ENCODE data around the gene GP5. TPM values are rescaled to one million over a fixed set of nuclear protein-coding genes. Genes with fewer than 3 reads are reported as not detected.

GP5 gene
- total and polyA plus RNA-seq, 9 of the 15 experiments (the other 6 are each of a cell fraction or from before 2014, with no cell fraction given), result 0.03 to 0.04 (median 0.04) TPM; not detected in 6

GRCh38 chr3:194354315-194354714, 44.8 kb downstream of the GP5 start (continued):
- TF ChIP-seq BCLAF1 (IDR thresholded peaks at IDR 0.05; ENCODE audit: borderline replicate concordance in 1 of 2, control insufficient read depth in 1 of 2, low read depth in 2 of 2, low read length in 1 of 2) (no peak), MLLT1 (IDR thresholded peaks at IDR 0.05) (no peak), KDM2B (CRISPR knock-in tag; IDR thresholded peaks at IDR 0.05) (no peak)

GRCh38 chr3:194352667-194353246, 46.3 kb downstream of the GP5 start:
- Histone ChIP-seq H3K27me3 (ENCODE audit: control insufficient read depth in 2 of 2, insufficient read depth in 2 of 2, low read length in 2 of 2) (peaks cover 18 to 20% of the 10 kb centered on the region in 2 experiments), H2AFZ (ENCODE audit: low read depth, low read length) (no peak overlapping the region), H3K79me2 (ENCODE audit: control insufficient read depth, insufficient read depth, low read length) (no peaks in the 10 kb centered on the region), H3K4me3 (no peak overlapping the region), H3K36me3 (ENCODE audit: control insufficient read depth, insufficient read depth, low read length) (no peaks in the 10 kb centered on the region), H3K27ac (ENCODE audit: extremely low read depth, low read depth, low read length) (no peak overlapping the region; the same call in 2 of the 3 replicates), H4K20me1 (replicated peaks; ENCODE audit: control insufficient read depth, insufficient read depth, low read length) (no peaks in the 10 kb centered on the region), H3K4me1 (replicated peaks in 1 of 2; ENCODE audit: control insufficient read depth in 2 of 2, insufficient read depth in 2 of 2, low read length in 2 of 2) (peaks cover 0 to 11% of the 10 kb centered on the region in 2 experiments; a peak in 2 of 5 replicates), H3K9me1 (ENCODE audit: control insufficient read depth, insufficient read depth, low read length) (no peaks in the 10 kb centered on the region), H3K4me2 (ENCODE audit: insufficient read depth, low read length) (no peak overlapping the region), H3K9me3 (replicated peaks; ENCODE audit: control insufficient read depth, insufficient read depth, low read depth, low read length) (no peaks in the 10 kb centered on the region), H3K9ac (ENCODE audit: insufficient read depth in 1 of 2, low read depth in 2 of 2, low read length in 2 of 2) (no peak overlapping the region)
- FAIRE-seq, result peak; percentile 29
- in situ Hi-C loops (cut with MboI) (no loop called here), intact Hi-C loops (cut with micrococcal nuclease) (no loop called here)
- peak in 1 of 2 experiments; percentile 49; a peak in 2 of 4 replicates for TF ChIP-seq TRIM24 (IDR thresholded peaks at IDR 0.05)
- peak; percentile 91 for TF ChIP-seq EGR1 (conservative IDR thresholded peaks at IDR 0.05)
- TF ChIP-seq CEBPG (CRISPR knock-in tag; IDR thresholded peaks at IDR 0.05), result no peak
- peak; percentile 28 to 47; a peak in 1 of 4 replicates for TF ChIP-seq CEBPG (tag; conservative IDR thresholded peaks at IDR 0.05 in 1 of 2, IDR thresholded peaks at IDR 0.05 in 1 of 2)
- 0 out of 2 replicates have a peak, but pooled peaks have one; percentile 39 for TF ChIP-seq ELF4 (CRISPR knock-in tag; IDR thresholded peaks at IDR 0.05)
- TF ChIP-seq NFXL1 (CRISPR knock-in tag; IDR thresholded peaks at IDR 0.05), result no peak
- peak; percentile 30; the same call in 1 of the 2 replicates for TF ChIP-seq ZBTB26 (CRISPR knock-in tag; IDR thresholded peaks at IDR 0.05)
- TF ChIP-seq PHF20 (IDR thresholded peaks at IDR 0.05; ENCODE audit: partially characterized antibody), result no peak
- ChIA-PET POLR2A (no interaction called here), CTCF (ENCODE audit: low intra/inter-chr PET ratio) (no interaction called here)
- DNase-seq (ENCODE audit: extremely low read depth in 1 of 4, low spot score in 3 of 4), result no peak
- BruUV-seq (replicated peaks), result no TSS peak
- 32% methylated on average over 10 of the region's 10 CpGs for WGBS (ENCODE audit: insufficient coverage, low coverage, missing lambda C conversion rate)
- no peak for ATAC-seq

Measured in K562 (cell line).